CD4-positive, alpha-beta T cell (primary cell): Measurements from ENCODE around the gene APBA2. TPM values are rescaled to one million over a fixed set of nuclear protein-coding genes. Genes with fewer than 3 reads are reported as not detected.

Experiments
- ATAC-seq: fragments of 200-7000 bp; cut with Tn5 transposase; one replicate; pipeline ENCODE4 v1.10.0; 2022; ENCODE audit warnings: mild to moderate bottlenecking; ENCODE audit not compliant: poor library complexity
- CTCF ChIA-PET: fragments of 350-600 bp; sonication (Branson Sonifier 250); formaldehyde crosslinking; loops from one replicate; lab custom pipeline; 2021; ENCODE audit warnings: antibody characterized with exemption, inconsistent platforms; lab: Charles Lee
- POLR2A ChIA-PET: fragments of 350-600 bp; sonication (Branson Sonifier 250); formaldehyde crosslinking; loops from one replicate; lab custom pipeline; 2021; ENCODE audit warnings: antibody characterized with exemption, inconsistent platforms; lab: Charles Lee
- DNase-seq, 14 experiments: peaks; one replicate each; pipeline ENCODE4 v3.0.0-alpha.2; 2013 to 2020; ENCODE audit warnings: mixed read lengths in 2 of 14
- H3K27ac ChIP-seq, 2 donors: one replicate each; pipeline versions ENCODE4 v1.5.1 to v1.7.0; 2013; ENCODE audit warnings: low read length in 2 of 2, low read depth in 1 of 2, mild to moderate bottlenecking in 1 of 2
- H3K27me3 ChIP-seq, 2 experiments: 1 replicate in 1 of 2; 2 replicates in 1 of 2; pipeline versions ENCODE4 v1.6.1 to v1.7.0; 2013; ENCODE audit warnings: low read length in 2 of 2, control low read depth in 1 of 2, mild to moderate bottlenecking in 1 of 2, moderate library complexity in 1 of 2; ENCODE audit not compliant: insufficient read depth in 2 of 2, control insufficient read depth in 1 of 2
- H3K36me3 ChIP-seq: one replicate; pipeline ENCODE4 v1.6.1; 2013; ENCODE audit warnings: low read length, control low read depth; ENCODE audit not compliant: insufficient read depth
- H3K4me1 ChIP-seq: one replicate; pipeline ENCODE4 v1.6.1; 2013; ENCODE audit warnings: low read length, control low read depth; ENCODE audit not compliant: insufficient read depth
- H3K4me3 ChIP-seq: one replicate; pipeline ENCODE4 v1.5.1; 2013; ENCODE audit warnings: mild to moderate bottlenecking, low read length, moderate library complexity
- H3K9me3 ChIP-seq, 2 experiments: 1 replicate in 1 of 2; 2 replicates in 1 of 2; pipeline versions ENCODE4 v1.6.1 to v1.7.0; 2013; ENCODE audit warnings: low read length in 2 of 2, mild to moderate bottlenecking in 2 of 2, control low read depth in 1 of 2, moderate library complexity in 1 of 2; ENCODE audit not compliant: control insufficient read depth in 1 of 2, insufficient read depth in 1 of 2
- H3K27ac Mint-ChIP-seq: one replicate; pipeline ENCODE4 v1.8.0; 2020; ENCODE audit warnings: mixed read lengths
- H3K27me3 Mint-ChIP-seq: one replicate; pipeline ENCODE4 v1.8.0; 2021; ENCODE audit warnings: mixed read lengths
- H3K36me3 Mint-ChIP-seq: one replicate; pipeline ENCODE4 v1.8.0; 2021; ENCODE audit warnings: low read depth, mixed read lengths
- H3K4me1 Mint-ChIP-seq: one replicate; pipeline ENCODE4 v1.8.0; 2021; ENCODE audit warnings: low read depth, mixed read lengths
- H3K4me3 Mint-ChIP-seq: one replicate; pipeline ENCODE4 v1.8.0; 2020; ENCODE audit warnings: mild to moderate bottlenecking, mixed read lengths
- H3K9me3 Mint-ChIP-seq: one replicate; pipeline ENCODE4 v1.8.0; 2020; ENCODE audit warnings: mixed read lengths
- CTCF ChIP-seq: fragments of 200-600 bp; IDR thresholded peaks from one replicate; pipeline ENCODE4 v1.8.0; 2022; ENCODE audit warnings: antibody characterized with exemption, mild to moderate bottlenecking
- intact Hi-C, 2 experiments: fragments of 100-400 bp; cut with DNase I in 1 of 2; cut with micrococcal nuclease in 1 of 2; formaldehyde crosslinking; loops; one replicate each; pipeline versions ENCODE4 v1.15.1 to v1.9.0; 2023 to 2025; cut with DNase I, micrococcal nuclease
- total RNA-seq, 174 experiments: library from RNA in 2 of 174; stranded (reverse) in 2 of 174; gene quantifications; one replicate each; pipeline ENCODE4 v1.2.3 and lab custom pipeline; 2021 to 2026

Gene APBA2
- total RNA-seq, 2 experiments from 2014 or later, result 123 to 126 TPM

- H3K36me3 Mint-ChIP-seq, result peaks cover 36% of the 10 kb centered on the region
- ChIA-PET POLR2A (no interaction called here), CTCF (no interaction called here)
- H3K4me3 Mint-ChIP-seq, result no peak overlapping the region
- no peaks in the 10 kb centered on the region for H3K4me1 ChIP-seq
- no peaks in the 10 kb centered on the region for H3K9me3 Mint-ChIP-seq
- H3K27ac ChIP-seq, result no peak overlapping the region
- H3K27me3 Mint-ChIP-seq, result no peaks in the 10 kb centered on the region
- peak overlapping the region; percentile 8 for H3K27ac Mint-ChIP-seq
- ATAC-seq, result no peak
- no peak overlapping the region for H3K4me3 ChIP-seq
- no peaks in the 10 kb centered on the region for H3K27me3 ChIP-seq
- peaks cover 3% of the 10 kb centered on the region for H3K36me3 ChIP-seq
- peaks cover 75% of the 10 kb centered on the region for H3K4me1 Mint-ChIP-seq
- H3K9me3 ChIP-seq, result no peaks in the 10 kb centered on the region
- intact Hi-C loops, result loop anchor here in 1 of 2 experiments (10.0 kb wide), 1 partner anchor 263 kb away; no protein-coding TSS in a partner anchor
- TF ChIP-seq CTCF, result no peak
- no peak for DNase-seq
Observed at GRCh38 chr15:29012097-29012496, 126.3 kb downstream of the APBA2 start.

GRCh38 chr15:29014493-29014892 lies 128.7 kb downstream of the APBA2 start:
- H3K4me3 Mint-ChIP-seq, result no peak overlapping the region
- no peak overlapping the region for H3K27ac Mint-ChIP-seq
- H3K27me3 Mint-ChIP-seq, result no peaks in the 10 kb centered on the region
- ChIA-PET POLR2A (no interaction called here), CTCF (interaction anchor here (0.6 kb wide), 1 partner anchor 16 kb away, joined by 4 read pairs; no protein-coding TSS in a partner anchor)
- no peaks in the 10 kb centered on the region for H3K9me3 Mint-ChIP-seq
- H3K9me3 ChIP-seq, result no peaks in the 10 kb centered on the region
- intact Hi-C loops, result loop anchor here in 1 of 2 experiments (10.0 kb wide), 1 partner anchor 260 kb away; no protein-coding TSS in a partner anchor
- DNase-seq (no peak), ATAC-seq (no peak)
- H3K4me1 Mint-ChIP-seq, result peaks cover 78% of the 10 kb centered on the region
- peaks cover 24% of the 10 kb centered on the region for H3K36me3 Mint-ChIP-seq
- peaks cover 6% of the 10 kb centered on the region for H3K4me1 ChIP-seq
- H3K4me3 ChIP-seq, result no peak overlapping the region
- no peak overlapping the region for H3K27ac ChIP-seq
- no peaks in the 10 kb centered on the region for H3K27me3 ChIP-seq
- TF ChIP-seq CTCF, result no peak
- H3K36me3 ChIP-seq, result no peaks in the 10 kb centered on the region

GRCh38 chr15:29016518-29016917 lies 130.7 kb downstream of the APBA2 start:
- DNase-seq (no peak), ATAC-seq (no peak)
- Histone ChIP-seq H3K9me3 (no peaks in the 10 kb centered on the region), H3K36me3 (no peaks in the 10 kb centered on the region), H3K27ac (no peak overlapping the region), H3K27me3 (no peaks in the 10 kb centered on the region), H3K4me1 (peaks cover 6% of the 10 kb centered on the region), H3K4me3 (no peak overlapping the region)
- intact Hi-C loops, result loop anchor here in 1 of 2 experiments (10.0 kb wide), 1 partner anchor 258 kb away; no protein-coding TSS in a partner anchor
- no peaks in the 10 kb centered on the region for H3K27me3 Mint-ChIP-seq
- H3K4me1 Mint-ChIP-seq, result peaks cover 75% of the 10 kb centered on the region
- H3K4me3 Mint-ChIP-seq, result no peak overlapping the region
- CTCF ChIA-PET, result no interaction called here
- H3K9me3 Mint-ChIP-seq, result no peaks in the 10 kb centered on the region
- H3K27ac Mint-ChIP-seq, result peak overlapping the region; percentile 7
- peaks cover 24% of the 10 kb centered on the region for H3K36me3 Mint-ChIP-seq
- POLR2A ChIA-PET, result no interaction called here
- no peak for TF ChIP-seq CTCF
